DND-41 (cell line): ENCODE data around the gene ENTPD3.

Source experiments
- ATAC-seq: fragments of 200-7000 bp; cut with Tn5 transposase; 3 replicates; pipeline ENCODE4 v1.9.1; 2021; ENCODE audit warnings: low read depth; ENCODE audit not compliant: insufficient read depth
- DNase-seq: peaks from one replicate; pipeline ENCODE4 v3.0.0-alpha.2; 2020
- H2AFZ ChIP-seq: 2 replicates; pipeline ENCODE4 v1.6.0; 2012; ENCODE audit warnings: low read depth, low read length
- H3K27ac ChIP-seq: 2 replicates; pipeline ENCODE4 v1.5.1; 2012; ENCODE audit warnings: low read length, inconsistent platforms
- H3K27me3 ChIP-seq: fragments of 200-600 bp; sonication (generic); 2 replicates; pipeline ENCODE4 v1.6.0; 2012; ENCODE audit warnings: low read length, mild to moderate bottlenecking, inconsistent platforms; ENCODE audit not compliant: insufficient read depth, poor library complexity
- H3K36me3 ChIP-seq: 2 replicates; pipeline ENCODE4 v1.5.1; 2012; ENCODE audit warnings: low read length, inconsistent platforms; ENCODE audit not compliant: insufficient read depth
- H3K4me1 ChIP-seq: 2 replicates; pipeline ENCODE4 v1.5.1; 2012; ENCODE audit warnings: mild to moderate bottlenecking, low read length; ENCODE audit not compliant: insufficient read depth
- H3K4me2 ChIP-seq: 2 replicates; pipeline ENCODE4 v1.6.0; 2012; ENCODE audit warnings: mild to moderate bottlenecking, moderate library complexity, low read length, inconsistent platforms; ENCODE audit not compliant: insufficient read depth
- H3K4me3 ChIP-seq, 2 experiments: fragments of 200-600 bp in 1 of 2; shearing (Covaris generic) in 1 of 2; 2 replicates each; pipeline ENCODE4 v1.5.1; 2012 to 2016; ENCODE audit warnings: inconsistent platforms in 2 of 2, low read length in 2 of 2, mild to moderate bottlenecking in 2 of 2, low read depth in 1 of 2, moderate library complexity in 1 of 2
- H3K79me2 ChIP-seq: 2 replicates; pipeline ENCODE4 v1.6.0; 2012; ENCODE audit warnings: low read length, inconsistent platforms; ENCODE audit not compliant: insufficient read depth
- H3K9ac ChIP-seq: 2 replicates; pipeline ENCODE4 v1.6.0; 2012; ENCODE audit warnings: low read depth, mild to moderate bottlenecking, inconsistent platforms, low read length, moderate library complexity
- H3K9me3 ChIP-seq: 2 replicates; pipeline ENCODE4 v1.5.1; 2012; ENCODE audit warnings: low read length, moderate library complexity, mild to moderate bottlenecking, inconsistent platforms; ENCODE audit not compliant: insufficient read depth, severe bottlenecking
- H4K20me1 ChIP-seq: 2 replicates; pipeline ENCODE4 v1.6.0; 2012; ENCODE audit warnings: low read length; ENCODE audit not compliant: insufficient read depth
- EZH2 ChIP-seq: IDR thresholded peaks from 3 replicates; pipeline ENCODE4 v1.6.1; 2012; ENCODE audit warnings: borderline replicate concordance, low read depth, mild to moderate bottlenecking, moderate library complexity, low read length, inconsistent platforms; ENCODE audit not compliant: severe bottlenecking
- TF ChIP-seq, protein P1 (sequence below): IDR thresholded peaks from 2 replicates; pipeline ENCODE4 v1.5.1; 2012; ENCODE audit warnings: borderline replicate concordance, low read length, moderate library complexity, mild to moderate bottlenecking; ENCODE audit not compliant: poor library complexity, severe bottlenecking; ENCODE audit errors: extremely low read depth

ENTPD3 gene

DNA sequence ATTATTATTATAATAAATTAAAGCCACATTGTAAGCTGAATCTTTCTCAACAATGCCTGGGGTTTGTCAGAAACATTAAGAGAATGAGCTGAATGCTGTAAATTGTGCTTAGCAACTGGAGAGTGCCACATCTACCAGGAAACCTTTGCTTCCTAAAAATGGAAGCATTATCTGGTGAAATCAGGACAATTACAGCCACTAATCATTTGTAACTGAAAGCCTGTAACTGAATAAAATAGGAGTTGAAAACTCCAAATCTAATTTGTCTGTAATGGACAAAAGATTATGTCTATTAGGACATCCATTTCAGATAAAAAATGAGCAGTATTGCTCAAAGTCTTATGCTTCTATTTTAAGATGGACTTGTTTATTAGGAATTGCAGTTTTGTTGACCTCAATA lies 45.3 kb upstream of the ENTPD3 start:
- Histone ChIP-seq H3K27ac (no peak overlapping the region), H3K27me3 (peaks cover 3% of the 10 kb centered on the region), H3K4me3 (no peak overlapping the region), H3K9ac (no peak overlapping the region), H3K79me2 (no peaks in the 10 kb centered on the region), H3K4me1 (no peaks in the 10 kb centered on the region), H3K4me2 (no peak overlapping the region), H3K9me3 (no peaks in the 10 kb centered on the region), H3K36me3 (no peaks in the 10 kb centered on the region), H2AFZ (no peak overlapping the region), H4K20me1 (no peaks in the 10 kb centered on the region)
- TF ChIP-seq, protein P1, sequence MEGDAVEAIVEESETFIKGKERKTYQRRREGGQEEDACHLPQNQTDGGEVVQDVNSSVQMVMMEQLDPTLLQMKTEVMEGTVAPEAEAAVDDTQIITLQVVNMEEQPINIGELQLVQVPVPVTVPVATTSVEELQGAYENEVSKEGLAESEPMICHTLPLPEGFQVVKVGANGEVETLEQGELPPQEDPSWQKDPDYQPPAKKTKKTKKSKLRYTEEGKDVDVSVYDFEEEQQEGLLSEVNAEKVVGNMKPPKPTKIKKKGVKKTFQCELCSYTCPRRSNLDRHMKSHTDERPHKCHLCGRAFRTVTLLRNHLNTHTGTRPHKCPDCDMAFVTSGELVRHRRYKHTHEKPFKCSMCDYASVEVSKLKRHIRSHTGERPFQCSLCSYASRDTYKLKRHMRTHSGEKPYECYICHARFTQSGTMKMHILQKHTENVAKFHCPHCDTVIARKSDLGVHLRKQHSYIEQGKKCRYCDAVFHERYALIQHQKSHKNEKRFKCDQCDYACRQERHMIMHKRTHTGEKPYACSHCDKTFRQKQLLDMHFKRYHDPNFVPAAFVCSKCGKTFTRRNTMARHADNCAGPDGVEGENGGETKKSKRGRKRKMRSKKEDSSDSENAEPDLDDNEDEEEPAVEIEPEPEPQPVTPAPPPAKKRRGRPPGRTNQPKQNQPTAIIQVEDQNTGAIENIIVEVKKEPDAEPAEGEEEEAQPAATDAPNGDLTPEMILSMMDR = no peak
- TF ChIP-seq EZH2 = no peak
- ATAC-seq (no peak), DNase-seq (no peak)

DNA sequence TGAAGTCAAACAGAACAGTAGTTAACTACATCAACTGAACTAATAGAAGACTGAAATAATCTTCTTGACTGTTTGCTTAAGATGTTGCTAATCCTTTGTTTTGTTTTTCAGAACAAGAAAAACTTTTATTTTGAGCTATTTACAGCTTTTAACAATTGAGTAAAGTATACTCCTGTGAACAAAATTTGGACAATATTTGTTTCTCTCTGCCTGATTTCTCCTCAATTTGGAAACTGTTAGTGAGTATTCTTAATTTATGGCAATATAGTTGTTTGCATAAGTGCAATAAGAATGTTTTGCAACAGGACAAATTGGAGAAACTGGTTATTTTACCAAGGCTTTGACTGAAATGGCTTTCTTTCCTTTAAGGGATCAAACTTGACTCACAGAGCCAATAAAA lies 36.5 kb upstream of the ENTPD3 start:
- no peak overlapping the region for H3K27ac ChIP-seq
- H3K4me2 ChIP-seq = no peak overlapping the region
- no peak for DNase-seq
- no peaks in the 10 kb centered on the region for H4K20me1 ChIP-seq
- H3K79me2 ChIP-seq = no peaks in the 10 kb centered on the region
- H3K9me3 ChIP-seq = peaks cover 14% of the 10 kb centered on the region
- no peak overlapping the region for H2AFZ ChIP-seq
- H3K9ac ChIP-seq = no peak overlapping the region
- H3K4me3 ChIP-seq = no peak overlapping the region
- no peaks in the 10 kb centered on the region for H3K27me3 ChIP-seq
- TF ChIP-seq, protein P1 = no peak
- TF ChIP-seq EZH2 = no peak
- no peaks in the 10 kb centered on the region for H3K4me1 ChIP-seq
- H3K36me3 ChIP-seq = no peaks in the 10 kb centered on the region
- ATAC-seq = no peak

DNA sequence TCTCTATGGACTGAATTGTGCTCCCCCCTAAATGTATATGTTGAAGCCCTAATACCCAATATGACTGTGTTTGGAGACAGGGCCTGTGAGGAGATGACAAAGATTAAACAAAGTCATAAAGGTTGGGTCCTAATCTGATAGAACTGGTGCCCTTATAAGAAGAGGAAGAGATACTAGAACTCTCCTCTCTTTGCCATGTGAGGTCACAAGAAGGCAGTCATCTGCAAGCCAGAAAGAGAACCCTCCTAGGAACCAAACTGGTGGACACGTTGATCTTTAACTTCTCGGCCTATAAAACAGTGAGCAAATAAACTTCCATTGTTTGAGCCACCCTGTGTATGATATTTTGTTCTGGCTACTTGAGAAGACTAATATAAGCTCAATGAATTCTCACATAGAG lies 31.6 kb upstream of the ENTPD3 start:
- H3K4me1 ChIP-seq = no peaks in the 10 kb centered on the region
- no peaks in the 10 kb centered on the region for H4K20me1 ChIP-seq
- no peak overlapping the region for H3K27ac ChIP-seq
- H3K27me3 ChIP-seq = no peaks in the 10 kb centered on the region
- no peak overlapping the region for H3K4me2 ChIP-seq
- H3K36me3 ChIP-seq = no peaks in the 10 kb centered on the region
- no peak overlapping the region for H3K9ac ChIP-seq
- no peaks in the 10 kb centered on the region for H3K79me2 ChIP-seq
- no peak for DNase-seq
- TF ChIP-seq EZH2 = no peak
- TF ChIP-seq, protein P1 = no peak
- ATAC-seq = no peak
- no peak overlapping the region for H3K4me3 ChIP-seq
- peaks cover 8% of the 10 kb centered on the region for H3K9me3 ChIP-seq
- H2AFZ ChIP-seq = no peak overlapping the region

DNA sequence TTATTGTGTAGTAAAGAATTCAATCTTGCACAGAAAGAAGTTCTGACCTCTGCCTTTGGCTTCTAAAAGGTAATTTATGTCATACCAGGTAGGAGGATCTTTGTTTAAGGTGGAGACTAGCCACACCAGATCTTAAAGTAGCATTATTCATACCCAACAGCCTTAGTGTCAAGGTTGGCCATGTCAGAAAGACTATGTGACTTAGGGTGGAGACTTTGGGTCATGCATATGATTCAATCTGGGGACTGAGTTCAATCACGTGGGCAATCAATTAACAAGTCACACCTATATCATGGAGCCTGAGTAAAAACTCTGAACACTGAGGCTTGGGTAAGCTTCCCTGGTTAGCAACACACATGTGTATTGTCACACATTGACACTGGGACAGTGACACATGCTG lies 28.5 kb upstream of the ENTPD3 start:
- Histone ChIP-seq H3K4me2 (no peak overlapping the region), H3K27ac (no peak overlapping the region), H3K36me3 (no peaks in the 10 kb centered on the region), H3K4me1 (no peaks in the 10 kb centered on the region), H3K79me2 (no peaks in the 10 kb centered on the region), H4K20me1 (no peaks in the 10 kb centered on the region), H3K4me3 (no peak overlapping the region), H3K9ac (no peak overlapping the region), H2AFZ (no peak overlapping the region), H3K27me3 (no peaks in the 10 kb centered on the region), H3K9me3 (no peaks in the 10 kb centered on the region)
- TF ChIP-seq, protein P1 = no peak
- TF ChIP-seq EZH2 = no peak
- DNase-seq (no peak), ATAC-seq (no peak)
